GM23338 (cell line): ENCODE measurements around the gene TRAF2. TPM values are rescaled to one million over a fixed set of nuclear protein-coding genes. Genes with fewer than 3 reads are reported as not detected.
A peak's percentile ranks its signal among the peaks of the same experiment; 100 is the strongest.

ENCODE experiments used
- ATAC-seq: fragments of 200-7000 bp; cut with Tn5 transposase; 3 replicates; pipeline ENCODE4 v1.9.1; 2020
- DNase-seq: peaks from one replicate; pipeline ENCODE4 v3.0.0-alpha.2; 2015; ENCODE audit warnings: low spot score
- H2AFZ ChIP-seq: fragments of 200-600 bp; sonication (generic); 2 replicates; pipeline ENCODE4 v1.8.0; 2016; ENCODE audit warnings: antibody characterized with exemption, mild to moderate bottlenecking, moderate library complexity
- H3F3A ChIP-seq: fragments of 200-600 bp; sonication (generic); replicated peaks from 2 replicates; pipeline ENCODE4 v1.8.0; 2017; ENCODE audit warnings: antibody characterized with exemption, mixed run types, low read depth
- H3K27ac ChIP-seq: fragments of 200-600 bp; sonication (generic); 2 replicates; pipeline ENCODE4 v1.6.1; 2016; ENCODE audit warnings: low read depth
- H3K27me3 ChIP-seq: fragments of 200-600 bp; sonication (generic); 2 replicates; pipeline ENCODE4 v1.8.0; 2016; ENCODE audit warnings: mild to moderate bottlenecking, mixed run types, moderate library complexity; ENCODE audit not compliant: insufficient read depth
- H3K36me3 ChIP-seq: fragments of 200-600 bp; sonication (generic); 2 replicates; pipeline ENCODE4 v1.8.0; 2016; ENCODE audit warnings: mild to moderate bottlenecking; ENCODE audit not compliant: insufficient read depth
- H3K4me1 ChIP-seq: fragments of 200-600 bp; sonication (generic); 2 replicates; pipeline ENCODE4 v1.8.0; 2016; ENCODE audit warnings: mild to moderate bottlenecking, moderate library complexity; ENCODE audit not compliant: insufficient read depth
- H3K4me2 ChIP-seq: fragments of 200-600 bp; sonication (generic); 2 replicates; pipeline ENCODE4 v1.7.1; 2017; ENCODE audit warnings: mixed run types
- H3K4me3 ChIP-seq: fragments of 200-600 bp; sonication (generic); 2 replicates; pipeline ENCODE4 v1.6.1; 2016; ENCODE audit warnings: mixed run types
- H3K79me2 ChIP-seq: fragments of 200-600 bp; sonication (generic); replicated peaks from 2 replicates; pipeline ENCODE4 v1.8.0; 2017; ENCODE audit warnings: mild to moderate bottlenecking; ENCODE audit not compliant: insufficient read depth
- H3K9me2 ChIP-seq: fragments of 200-600 bp; sonication (generic); 2 replicates; pipeline ENCODE4 v1.8.0; 2017; ENCODE audit not compliant: insufficient read depth
- H4K20me1 ChIP-seq: fragments of 200-600 bp; sonication (generic); replicated peaks from 2 replicates; pipeline ENCODE4 v1.8.0; 2017; ENCODE audit warnings: mild to moderate bottlenecking; ENCODE audit not compliant: insufficient read depth
- H3K27ac Mint-ChIP-seq: 2 replicates; pipeline ENCODE4 v1.8.0; 2020; ENCODE audit warnings: inconsistent platforms, mild to moderate bottlenecking, moderate library complexity, mixed read lengths
- H3K27me3 Mint-ChIP-seq: 3 replicates; pipeline ENCODE4 v1.8.0; 2022; ENCODE audit warnings: low read depth, mild to moderate bottlenecking, moderate library complexity, mixed read lengths, inconsistent platforms; ENCODE audit not compliant: insufficient read depth, poor library complexity
- H3K36me3 Mint-ChIP-seq: 3 replicates; pipeline ENCODE4 v1.8.0; 2021; ENCODE audit warnings: low read depth, mild to moderate bottlenecking, inconsistent platforms, moderate library complexity, mixed read lengths
- H3K4me1 Mint-ChIP-seq: 3 replicates; pipeline ENCODE4 v1.8.0; 2020; ENCODE audit warnings: mild to moderate bottlenecking, inconsistent platforms, mixed read lengths
- H3K4me3 Mint-ChIP-seq: 3 replicates; pipeline ENCODE4 v1.8.0; 2021; ENCODE audit warnings: moderate library complexity, mild to moderate bottlenecking, inconsistent platforms, mixed read lengths
- H3K9me3 Mint-ChIP-seq: 3 replicates; pipeline ENCODE4 v1.8.0; 2020; ENCODE audit warnings: moderate library complexity, mild to moderate bottlenecking, inconsistent platforms, mixed read lengths
- EZH2 ChIP-seq: fragments of 200-600 bp; sonication (generic); IDR thresholded peaks from one replicate; pipeline ENCODE4 v1.8.0; 2017; ENCODE audit warnings: antibody characterized with exemption, mild to moderate bottlenecking, low read depth; ENCODE audit not compliant: unreplicated experiment
- JUNB ChIP-seq: IDR thresholded peaks from one replicate; pipeline ENCODE4 v1.6.1; 2016; ENCODE audit warnings: antibody characterized with exemption; ENCODE audit not compliant: unreplicated experiment
- ZNF114 ChIP-seq: fragments of 250-450 bp; sonication (Bioruptor Pico); IDR thresholded peaks from 2 replicates; pipeline ENCODE4 v1.5.0; 2020; ENCODE audit warnings: mild to moderate bottlenecking, moderate library complexity
- ZNF462 ChIP-seq: fragments of 250-450 bp; sonication (Bioruptor Pico); IDR thresholded peaks from 2 replicates; pipeline ENCODE4 v1.5.0; 2020; ENCODE audit warnings: mild to moderate bottlenecking, moderate library complexity
- polyA plus RNA-seq: library from polyadenylated mRNA; unstranded; fragments of >200 nt; fragmentation: Nextera tagmentation; extraction: Ambion mirVana; gene quantifications from 2 replicates; pipeline ENCODE4 v1.2.1, GENCODE V29; 2016
- total RNA-seq: library from RNA; depleted of rRNA; stranded (reverse); fragments of >200 nt; shearing (Covaris generic); gene quantifications from 2 replicates; pipeline ENCODE4 v1.2.3, GENCODE V29; 2014
- TF ChIP-seq, protein P1 (sequence below): IDR thresholded peaks from one replicate; pipeline ENCODE4 v1.6.1; 2018; ENCODE audit warnings: antibody characterized with exemption; ENCODE audit not compliant: unreplicated experiment

The TRAF2 gene
- total and polyA plus RNA-seq, 2 experiments from 2014 or later: 25.4 to 39.9 TPM

GRCh38 chr9:136964171-136964689 lies 77.9 kb downstream of the TRAF2 start:
- H3K36me3 ChIP-seq: no peaks in the 10 kb centered on the region
- DNase-seq: no peak
- no peaks in the 10 kb centered on the region for H3K9me2 ChIP-seq
- no peak overlapping the region for H3K27ac ChIP-seq
- peaks cover 9% of the 10 kb centered on the region for H3K4me1 ChIP-seq
- H2AFZ ChIP-seq: no peak overlapping the region
- H3K4me3 ChIP-seq: no peak overlapping the region
- H3K4me1 Mint-ChIP-seq: peaks cover 9% of the 10 kb centered on the region
- H3K27me3 ChIP-seq: no peaks in the 10 kb centered on the region
- H3K4me2 ChIP-seq: no peak overlapping the region
- ATAC-seq: no peak; the same call in 2 of the 3 replicates
- TF ChIP-seq, protein P1, sequence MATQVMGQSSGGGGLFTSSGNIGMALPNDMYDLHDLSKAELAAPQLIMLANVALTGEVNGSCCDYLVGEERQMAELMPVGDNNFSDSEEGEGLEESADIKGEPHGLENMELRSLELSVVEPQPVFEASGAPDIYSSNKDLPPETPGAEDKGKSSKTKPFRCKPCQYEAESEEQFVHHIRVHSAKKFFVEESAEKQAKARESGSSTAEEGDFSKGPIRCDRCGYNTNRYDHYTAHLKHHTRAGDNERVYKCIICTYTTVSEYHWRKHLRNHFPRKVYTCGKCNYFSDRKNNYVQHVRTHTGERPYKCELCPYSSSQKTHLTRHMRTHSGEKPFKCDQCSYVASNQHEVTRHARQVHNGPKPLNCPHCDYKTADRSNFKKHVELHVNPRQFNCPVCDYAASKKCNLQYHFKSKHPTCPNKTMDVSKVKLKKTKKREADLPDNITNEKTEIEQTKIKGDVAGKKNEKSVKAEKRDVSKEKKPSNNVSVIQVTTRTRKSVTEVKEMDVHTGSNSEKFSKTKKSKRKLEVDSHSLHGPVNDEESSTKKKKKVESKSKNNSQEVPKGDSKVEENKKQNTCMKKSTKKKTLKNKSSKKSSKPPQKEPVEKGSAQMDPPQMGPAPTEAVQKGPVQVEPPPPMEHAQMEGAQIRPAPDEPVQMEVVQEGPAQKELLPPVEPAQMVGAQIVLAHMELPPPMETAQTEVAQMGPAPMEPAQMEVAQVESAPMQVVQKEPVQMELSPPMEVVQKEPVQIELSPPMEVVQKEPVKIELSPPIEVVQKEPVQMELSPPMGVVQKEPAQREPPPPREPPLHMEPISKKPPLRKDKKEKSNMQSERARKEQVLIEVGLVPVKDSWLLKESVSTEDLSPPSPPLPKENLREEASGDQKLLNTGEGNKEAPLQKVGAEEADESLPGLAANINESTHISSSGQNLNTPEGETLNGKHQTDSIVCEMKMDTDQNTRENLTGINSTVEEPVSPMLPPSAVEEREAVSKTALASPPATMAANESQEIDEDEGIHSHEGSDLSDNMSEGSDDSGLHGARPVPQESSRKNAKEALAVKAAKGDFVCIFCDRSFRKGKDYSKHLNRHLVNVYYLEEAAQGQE: peak; percentile 29
- TF ChIP-seq EZH2 (no peak), JUNB (no peak)
- H3K79me2 ChIP-seq: no peaks in the 10 kb centered on the region
- no peaks in the 10 kb centered on the region; the same call in 2 of the 3 replicates for H3K9me3 Mint-ChIP-seq
- no peaks in the 10 kb centered on the region for H4K20me1 ChIP-seq
- no peaks in the 10 kb centered on the region for H3F3A ChIP-seq
- H3K27ac Mint-ChIP-seq: no peak overlapping the region
- H3K36me3 Mint-ChIP-seq: no peaks in the 10 kb centered on the region
- H3K27me3 Mint-ChIP-seq: peaks cover 4% of the 10 kb centered on the region
- no peak overlapping the region for H3K4me3 Mint-ChIP-seq

GRCh38 chr9:136964833-136965422 lies 78.6 kb downstream of the TRAF2 start:
- H3K4me3 Mint-ChIP-seq: no peak overlapping the region
- peaks cover 4% of the 10 kb centered on the region for H3K27me3 Mint-ChIP-seq
- H3K36me3 Mint-ChIP-seq: no peaks in the 10 kb centered on the region
- no peak for TF ChIP-seq JUNB
- TF ChIP-seq EZH2: no peak
- no peak for TF ChIP-seq ZNF462
- TF ChIP-seq ZNF114 (CRISPR knock-in tag): no peak
- TF ChIP-seq, protein P1: no peak

More at GRCh38 chr9:136964833-136965422, 78.6 kb downstream of the TRAF2 start:
- H3K4me1 Mint-ChIP-seq: peaks cover 9% of the 10 kb centered on the region
- DNase-seq (no peak), ATAC-seq (no peak)
- H3F3A ChIP-seq: no peaks in the 10 kb centered on the region
- H3K4me2 ChIP-seq: no peak overlapping the region
- H3K79me2 ChIP-seq: no peaks in the 10 kb centered on the region
- H3K36me3 ChIP-seq: no peaks in the 10 kb centered on the region
- no peaks in the 10 kb centered on the region; the same call in 2 of the 3 replicates for H3K9me3 Mint-ChIP-seq
- H3K4me3 ChIP-seq: no peak overlapping the region
- H2AFZ ChIP-seq: no peak overlapping the region
- H3K4me1 ChIP-seq: peaks cover 9% of the 10 kb centered on the region
- no peak overlapping the region for H3K27ac ChIP-seq
- H3K27ac Mint-ChIP-seq: no peak overlapping the region
- H4K20me1 ChIP-seq: no peaks in the 10 kb centered on the region
- no peaks in the 10 kb centered on the region for H3K9me2 ChIP-seq
- no peaks in the 10 kb centered on the region for H3K27me3 ChIP-seq
